ENCODE measurements around the gene PCDH9. TPM values are rescaled to one million over a fixed set of nuclear protein-coding genes. Genes with fewer than 3 reads are reported as not detected.

Gene PCDH9
- total and polyA plus RNA-seq, 10 donors: 0.24 to 8.1 (median 3.8) TPM

- no peaks in the 10 kb centered on the region for H3K4me1 ChIP-seq
- H3K27ac ChIP-seq: no peak overlapping the region
- no peaks in the 10 kb centered on the region for H3K36me3 ChIP-seq
- H3K27me3 ChIP-seq (replicated peaks in 1 of 7): no peaks in the 10 kb centered on the region
- H3K9me3 ChIP-seq: no peaks in the 10 kb centered on the region
- DNase-seq: no peak
- no peak for TF ChIP-seq CTCF (IDR thresholded peaks at IDR 0.05 in 8 of 11, conservative IDR thresholded peaks at IDR 0.05 in 3 of 11)
- TF ChIP-seq POLR2AphosphoS5 (IDR thresholded peaks at IDR 0.05): no peak
- TF ChIP-seq POLR2A (IDR thresholded peaks at IDR 0.05): no peak
- WGBS, 5 donors: 53 to 64% (median 59%) methylated on average over 3 of the region's 3 CpGs
- H3K4me3 ChIP-seq: no peak overlapping the region
- intact Hi-C loops (cut with DNase I; ENCODE audit: low total_unique reads): no loop called here
Observed at GRCh38 chr13:66586489-66586888, 643.6 kb downstream of the PCDH9 start.

- TF ChIP-seq CTCF (IDR thresholded peaks at IDR 0.05 in 8 of 11, conservative IDR thresholded peaks at IDR 0.05 in 3 of 11) (no peak), POLR2A (IDR thresholded peaks at IDR 0.05) (no peak), POLR2AphosphoS5 (IDR thresholded peaks at IDR 0.05) (no peak)
- Histone ChIP-seq H3K36me3 (no peaks in the 10 kb centered on the region), H3K4me1 (no peaks in the 10 kb centered on the region), H3K4me3 (no peak overlapping the region), H3K27ac (no peak overlapping the region), H3K9me3 (no peaks in the 10 kb centered on the region), H3K27me3 (replicated peaks in 1 of 7) (no peaks in the 10 kb centered on the region)
- intact Hi-C loops (cut with DNase I; ENCODE audit: low total_unique reads): no loop called here
- DNase-seq: no peak
- 61 to 97% (median 91%) methylated on average over 1 of the region's 1 CpG for WGBS, 5 donors
Observed at GRCh38 chr13:66585669-66586203, 644.4 kb downstream of the PCDH9 start.

GRCh38 chr13:66581675-66582074 lies 648.5 kb downstream of the PCDH9 start:
- DNase-seq: no peak
- Histone ChIP-seq H3K27me3 (replicated peaks in 1 of 7) (no peaks in the 10 kb centered on the region), H3K9me3 (no peaks in the 10 kb centered on the region), H3K4me1 (no peaks in the 10 kb centered on the region), H3K4me3 (no peak overlapping the region), H3K27ac (no peak overlapping the region), H3K36me3 (no peaks in the 10 kb centered on the region)
- whole genome bisulfite sequencing, 5 donors: 80 to 95% (median 92%) methylated on average over 2 of the region's 2 CpGs
- intact Hi-C loops (cut with DNase I; ENCODE audit: low total_unique reads): no loop called here
- TF ChIP-seq CTCF (IDR thresholded peaks at IDR 0.05 in 8 of 11, conservative IDR thresholded peaks at IDR 0.05 in 3 of 11) (no peak), POLR2A (IDR thresholded peaks at IDR 0.05) (no peak), POLR2AphosphoS5 (IDR thresholded peaks at IDR 0.05) (no peak)

GRCh38 chr13:66578305-66578704 lies 651.8 kb downstream of the PCDH9 start:
- Histone ChIP-seq H3K4me3 (no peak overlapping the region), H3K4me1 (no peaks in the 10 kb centered on the region), H3K9me3 (no peaks in the 10 kb centered on the region), H3K36me3 (no peaks in the 10 kb centered on the region), H3K27me3 (replicated peaks in 1 of 7) (no peaks in the 10 kb centered on the region), H3K27ac (no peak overlapping the region)
- intact Hi-C loops (cut with DNase I; ENCODE audit: low total_unique reads): no loop called here
- WGBS, 5 donors: 69 to 86% (median 82%) methylated on average over 2 of the region's 2 CpGs
- DNase-seq: no peak
- TF ChIP-seq POLR2A (IDR thresholded peaks at IDR 0.05) (no peak), CTCF (IDR thresholded peaks at IDR 0.05 in 8 of 11, conservative IDR thresholded peaks at IDR 0.05 in 3 of 11) (no peak), POLR2AphosphoS5 (IDR thresholded peaks at IDR 0.05) (no peak)
